GM18870 (cell line): Measurements from ENCODE around the gene SPDYE2.
"Not testable (repeated sequence)": the region's sequence is repeated elsewhere in the genome, so short reads cannot be mapped to it uniquely, and the experiment has no call there.

Experiments used
- ATAC-seq: cut with Tn5 transposase; IDR thresholded peaks from one replicate; pipeline ENCODE4 v1.9.1; 2021; ENCODE audit warnings: moderate library complexity; ENCODE audit not compliant: unreplicated experiment

SPDYE2 gene, protein sequence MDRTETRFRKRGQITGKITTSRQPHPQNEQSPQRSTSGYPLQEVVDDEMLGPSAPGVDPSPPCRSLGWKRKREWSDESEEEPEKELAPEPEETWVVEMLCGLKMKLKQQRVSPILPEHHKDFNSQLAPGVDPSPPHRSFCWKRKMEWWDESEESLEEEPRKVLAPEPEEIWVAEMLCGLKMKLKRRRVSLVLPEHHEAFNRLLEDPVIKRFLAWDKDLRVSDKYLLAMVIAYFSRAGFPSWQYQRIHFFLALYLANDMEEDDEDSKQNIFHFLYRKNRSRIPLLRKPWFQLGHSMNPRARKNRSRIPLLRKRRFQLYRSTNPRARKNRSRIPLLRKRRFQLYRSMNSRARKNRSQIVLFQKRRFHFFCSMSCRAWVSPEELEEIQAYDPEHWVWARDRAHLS

DNA sequence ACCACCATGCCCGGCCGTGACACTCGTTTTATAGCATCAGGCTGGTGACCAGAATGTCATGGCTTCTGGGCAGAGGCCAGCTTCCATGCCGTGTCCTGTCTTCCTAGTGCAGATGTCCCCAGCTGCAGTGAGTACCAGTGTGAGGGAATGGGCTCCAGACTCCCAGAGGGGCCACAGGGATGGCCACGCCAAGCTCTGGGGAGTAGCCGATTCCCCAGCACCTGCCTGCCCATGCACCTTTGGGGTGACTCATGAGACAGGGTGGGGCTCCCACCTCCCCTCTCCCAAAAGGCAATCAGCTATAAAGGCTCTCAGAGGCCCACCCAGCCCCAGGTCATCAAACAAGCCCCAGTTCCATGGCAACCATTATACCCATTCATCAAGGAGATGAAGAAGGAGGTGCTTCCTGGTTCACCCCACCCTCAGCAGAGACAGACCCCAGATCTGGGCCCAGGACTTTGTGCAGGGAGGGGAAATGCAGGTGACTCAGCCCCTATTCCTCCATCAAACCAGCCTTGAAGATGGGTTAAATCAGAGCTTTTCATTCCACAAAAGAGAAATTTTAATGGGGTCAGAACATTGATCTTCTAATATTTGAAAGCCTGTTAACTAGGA lies at the start of gene SPDYE2:
SPDYE2 (plus strand) TSS at position 419 of the 615 bp plus-strand sequence. CDS start 2,030 bp downstream, outside the sequence.
- not testable (repeated sequence) for ATAC-seq

DNA sequence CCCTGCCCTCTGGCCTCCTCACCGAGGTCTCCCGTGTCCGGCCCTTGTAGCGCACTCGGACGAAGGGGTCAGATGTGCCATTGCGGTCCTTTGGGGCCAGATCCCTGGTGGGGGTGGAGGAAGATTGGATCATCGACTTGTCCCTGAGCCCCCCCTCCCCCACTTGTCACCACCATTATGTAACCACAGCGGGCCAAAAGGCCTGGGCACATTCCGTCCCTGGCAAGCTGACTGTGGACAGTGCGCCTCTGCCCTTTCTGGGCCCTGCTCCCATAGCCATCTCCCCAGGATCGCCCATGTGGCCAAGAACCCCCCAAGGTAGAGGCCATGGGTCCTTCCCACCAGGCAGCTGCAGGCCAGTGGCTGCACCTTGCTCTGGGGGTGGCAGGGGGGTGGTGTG lies 47.9 kb upstream of the SPDYE2 start:
- not testable (repeated sequence) for ATAC-seq

DNA sequence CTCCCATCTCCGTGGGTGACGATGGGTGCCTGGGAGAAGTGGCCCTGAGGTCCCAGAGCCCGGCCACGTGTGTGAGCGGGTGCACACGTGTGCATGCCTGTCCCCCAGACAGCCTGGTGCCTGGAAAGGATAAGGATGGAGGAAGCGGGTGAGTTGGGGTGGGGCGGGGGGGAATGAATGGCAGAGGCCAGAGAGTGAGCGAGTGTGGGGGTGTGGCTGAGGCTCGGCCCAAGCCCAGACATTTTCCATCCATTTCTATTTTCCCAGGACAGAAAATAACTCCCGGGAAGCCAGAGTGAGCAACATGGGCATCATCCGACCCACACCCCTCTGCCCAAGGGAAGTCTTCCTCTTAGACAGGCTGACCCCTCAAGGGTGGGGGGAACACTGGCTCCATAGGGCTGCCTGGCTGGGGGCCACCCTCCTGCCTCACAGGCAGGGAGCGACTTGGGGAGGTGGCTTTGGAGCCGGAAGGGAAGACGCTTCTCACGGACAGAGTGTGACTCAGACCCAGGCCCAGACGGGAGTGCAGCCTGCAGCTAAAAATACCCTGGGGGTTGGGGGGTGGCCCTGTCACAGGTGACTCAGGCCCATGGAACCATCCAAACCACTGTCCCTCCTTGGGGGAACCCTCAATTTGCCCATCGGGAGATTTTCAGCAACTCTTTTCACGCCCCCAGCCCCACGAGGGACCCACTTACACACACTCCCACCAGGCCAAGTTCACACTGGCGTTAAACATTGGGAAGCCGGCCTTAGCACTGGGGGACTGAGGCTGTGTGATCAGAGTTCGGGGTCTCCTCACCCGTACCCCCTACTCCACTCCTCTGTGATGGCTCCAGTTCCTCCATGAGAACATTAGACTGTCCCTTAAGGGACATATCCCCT lies 45.5 kb upstream of the SPDYE2 start:
- not testable (repeated sequence) for ATAC-seq

DNA sequence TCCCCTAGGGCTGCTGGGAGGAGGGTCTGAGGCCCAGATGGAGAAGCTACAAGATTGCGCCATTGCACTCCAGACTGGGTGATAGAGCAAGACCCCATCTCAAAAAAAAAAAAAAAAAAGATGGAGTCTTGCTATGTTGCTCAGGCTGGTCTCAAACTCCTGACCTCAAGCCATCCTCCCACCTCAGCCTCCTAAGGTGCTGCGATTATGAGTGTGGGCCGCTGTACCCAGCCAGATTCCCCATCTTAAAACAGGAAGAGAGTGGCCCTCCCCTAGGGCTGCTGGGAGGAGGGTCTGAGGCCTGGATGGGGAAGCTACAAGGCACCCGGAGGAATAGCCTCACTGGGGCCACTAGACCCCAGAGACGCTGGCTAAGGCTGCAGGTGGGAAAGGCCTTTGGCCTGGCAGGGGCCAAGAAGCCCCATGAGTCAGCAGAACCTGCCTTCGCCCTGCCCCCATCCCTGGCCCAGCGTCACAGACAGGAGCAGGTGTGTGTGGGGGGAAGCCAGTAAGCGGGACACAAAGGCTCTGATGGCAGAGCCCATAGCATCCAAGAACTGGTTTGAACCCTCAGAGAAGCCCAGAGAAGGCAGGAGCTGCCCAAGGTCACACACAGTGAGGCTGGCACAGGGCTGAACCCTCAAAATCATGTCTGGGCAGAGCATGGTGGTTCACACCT lies 43.5 kb upstream of the SPDYE2 start:
- ATAC-seq: not testable (repeated sequence)

DNA sequence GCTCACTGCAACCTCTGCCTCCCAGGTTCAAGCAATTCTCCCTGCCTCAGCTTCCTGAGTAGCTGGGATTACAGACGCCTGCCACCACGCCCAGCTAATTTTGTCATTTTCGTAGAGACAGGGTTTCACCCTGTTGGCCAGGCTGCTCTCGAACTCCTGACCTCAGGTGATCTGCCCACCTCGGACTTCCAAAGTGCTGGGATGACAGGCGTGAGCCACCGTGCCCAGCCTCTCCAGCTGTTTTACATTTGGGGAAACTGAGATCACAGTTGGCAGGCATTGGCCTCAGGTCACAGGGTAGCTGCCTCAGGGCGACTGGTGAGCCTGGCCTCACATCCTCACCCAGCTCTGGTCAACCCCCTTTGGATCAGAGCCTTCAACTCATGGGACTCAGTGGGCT lies 40.5 kb upstream of the SPDYE2 start:
- not testable (repeated sequence) for ATAC-seq

DNA sequence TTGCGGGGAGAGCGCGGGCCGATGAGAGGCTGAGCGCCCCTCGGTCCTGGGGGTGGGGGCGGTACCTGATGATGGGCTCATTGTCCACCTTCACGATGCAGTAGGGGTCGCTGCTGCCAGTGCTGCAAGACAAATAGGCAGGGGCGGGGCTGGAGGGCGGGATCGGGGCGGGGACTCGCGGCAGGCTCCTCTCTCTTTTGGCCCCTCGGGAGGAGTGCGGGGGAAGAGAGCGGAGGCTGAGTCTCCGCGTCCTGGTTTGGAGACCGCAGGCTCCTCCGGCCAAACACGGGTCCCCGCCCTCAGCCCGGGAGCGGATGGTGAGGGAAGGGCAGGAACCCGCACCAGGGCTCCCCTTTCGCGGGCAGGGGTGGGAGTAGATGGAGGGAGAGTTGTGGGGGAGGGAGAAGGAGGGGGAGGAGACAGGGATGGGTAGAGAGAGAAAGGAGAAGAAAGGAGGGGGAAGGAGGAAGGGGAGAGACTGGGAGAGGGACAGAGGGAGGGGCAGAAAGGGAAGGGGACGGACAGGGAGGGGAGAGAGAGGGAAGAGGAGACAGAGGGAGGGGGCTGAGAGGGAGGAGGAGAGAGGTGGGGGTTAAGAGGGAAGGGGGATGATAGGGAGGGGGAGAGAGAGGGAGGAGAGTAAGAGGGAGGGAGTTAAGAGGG lies 39.0 kb upstream of the SPDYE2 start:
- not testable (repeated sequence) for ATAC-seq

DNA sequence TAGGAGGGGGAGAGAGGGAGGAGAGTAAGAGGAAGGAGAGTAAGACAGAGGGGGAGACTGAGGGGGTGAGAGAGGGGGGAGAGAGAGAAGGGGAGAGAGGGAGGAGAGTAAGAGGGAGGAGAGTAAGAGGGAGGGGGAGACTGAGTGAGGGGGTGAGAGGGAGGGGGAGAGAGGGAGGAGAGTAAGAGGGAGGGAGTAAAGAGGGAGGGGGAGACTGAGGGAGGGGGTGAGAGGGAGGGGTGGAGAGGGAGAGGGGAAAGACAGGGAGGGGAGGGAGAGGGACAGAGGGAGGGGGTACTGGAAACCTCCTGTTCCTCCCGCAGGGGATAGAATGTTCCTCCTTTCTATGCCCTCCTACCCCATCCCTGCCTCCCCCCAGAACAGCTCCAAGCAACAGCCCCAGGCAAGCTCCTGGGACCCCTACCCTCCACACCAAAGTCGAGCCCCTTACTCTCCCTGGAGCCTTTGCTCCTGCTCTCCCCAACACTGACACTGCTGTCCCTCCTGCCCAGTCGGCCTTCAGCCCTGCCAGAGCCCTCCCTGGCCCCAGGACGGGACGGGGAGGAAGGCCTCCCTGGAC lies 38.3 kb upstream of the SPDYE2 start:
- not testable (repeated sequence) for ATAC-seq

DNA sequence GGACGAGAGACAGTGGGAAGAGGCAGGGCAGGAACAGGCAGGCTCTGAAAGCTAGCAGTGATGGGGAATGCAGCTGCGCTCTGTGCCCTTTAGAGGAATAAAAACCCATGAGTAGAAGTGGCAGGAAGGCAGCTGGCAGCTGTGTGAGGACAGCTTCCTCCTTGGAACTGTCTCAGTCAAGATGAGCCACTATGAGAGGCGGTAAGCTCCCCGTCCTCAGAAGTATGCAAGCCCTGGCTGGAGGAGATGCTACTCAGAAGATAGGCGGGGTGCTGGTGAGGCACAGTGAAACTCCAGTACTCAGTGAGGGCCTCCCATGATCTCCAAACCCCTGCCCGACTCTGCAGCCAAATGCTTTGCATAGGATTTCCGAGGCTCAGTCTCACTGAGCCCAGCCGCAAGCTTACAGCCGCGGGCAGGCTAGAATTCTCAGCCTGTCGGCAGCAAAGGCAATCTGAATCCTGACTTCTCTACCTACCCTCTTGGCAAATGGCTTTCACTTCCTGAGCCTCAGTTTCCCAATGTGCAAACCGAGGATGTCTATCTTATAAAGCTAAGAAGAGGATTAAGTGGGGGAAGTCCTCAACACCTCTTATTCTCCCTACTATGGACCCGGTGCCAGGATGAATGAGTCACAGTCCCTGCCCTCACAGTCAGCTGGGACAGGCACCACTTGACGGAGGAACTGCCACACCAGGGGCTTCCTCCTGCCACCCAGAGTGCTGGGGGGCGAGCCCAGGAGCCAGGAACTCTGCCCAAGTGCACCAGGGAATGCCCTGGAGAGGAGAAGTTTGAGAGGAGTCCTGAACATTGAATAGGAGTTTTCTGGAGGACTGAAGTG lies 35.9 kb upstream of the SPDYE2 start:
- ATAC-seq: peak; percentile 71

DNA sequence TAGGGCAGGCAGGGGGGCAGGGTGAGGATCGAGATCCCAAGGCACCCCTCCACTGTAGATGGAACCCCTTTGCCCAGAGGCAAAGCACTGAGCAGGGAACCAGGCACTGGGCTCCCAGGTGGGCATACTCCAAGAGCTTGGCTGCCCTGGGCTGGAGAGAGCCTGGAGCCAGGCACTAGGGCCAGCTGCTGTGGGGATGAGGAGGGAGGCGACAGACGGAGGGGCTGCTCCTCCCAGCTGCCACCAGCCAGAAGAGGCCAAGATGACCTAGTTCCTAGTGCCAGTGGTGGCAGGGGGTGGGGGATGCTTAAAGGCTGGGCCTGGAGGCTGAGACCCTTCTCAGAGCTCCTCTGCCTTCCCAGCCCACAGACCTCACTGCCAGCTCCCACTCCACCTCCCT lies 35.1 kb upstream of the SPDYE2 start:
- ATAC-seq: peak; percentile 0

DNA sequence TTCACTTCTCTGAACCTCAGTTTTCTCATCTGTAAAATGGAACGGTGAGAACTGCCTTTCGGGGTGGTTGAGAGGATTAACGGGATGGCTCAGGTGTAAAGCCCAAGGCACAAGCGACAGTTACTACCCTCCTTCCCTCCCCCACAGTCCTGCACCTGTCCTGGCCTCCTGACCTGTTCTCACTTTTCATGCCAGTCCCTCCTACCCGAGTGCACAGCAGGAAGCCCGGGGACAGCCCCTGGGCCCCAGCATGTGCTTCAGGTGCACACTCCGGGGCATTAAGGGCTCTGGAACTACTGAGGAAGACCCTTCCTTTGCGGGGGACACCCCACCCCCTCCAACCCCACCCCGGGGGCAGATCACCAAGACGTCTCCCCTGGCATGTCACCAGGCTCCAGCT lies 34.1 kb upstream of the SPDYE2 start:
- not testable (repeated sequence) for ATAC-seq

DNA sequence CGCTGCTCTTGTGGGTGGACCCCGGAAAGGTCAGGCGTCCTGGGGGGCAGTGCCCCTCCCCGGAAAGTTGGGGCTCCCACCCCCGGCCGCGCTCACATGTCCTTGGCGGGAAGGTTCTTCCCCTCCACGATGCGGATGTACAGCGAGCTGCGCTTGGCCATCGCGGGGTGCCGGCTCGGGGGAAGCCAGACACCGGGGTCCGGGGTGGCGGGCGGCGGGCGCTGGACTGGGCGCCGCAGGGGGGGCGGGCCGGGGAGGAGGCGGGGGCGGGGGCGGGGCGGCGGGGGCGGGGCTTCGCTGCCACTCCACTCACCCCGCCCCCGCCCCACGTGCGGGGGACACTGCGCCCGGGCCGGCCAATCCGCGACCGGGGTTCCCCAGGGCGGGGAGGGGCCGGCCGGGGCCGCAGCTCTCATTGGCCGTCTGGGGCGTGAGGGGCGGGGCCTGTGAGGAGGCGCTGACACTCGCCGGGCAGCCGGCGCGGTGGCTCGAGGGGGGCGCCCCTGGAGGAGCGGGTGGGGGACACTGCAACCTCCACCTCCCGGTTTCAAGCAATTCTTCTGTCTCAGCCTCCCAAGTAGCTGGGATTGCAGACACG lies 33.4 kb upstream of the SPDYE2 start, which contains the start of gene RASA4B:
RASA4B (minus strand) TSS at position 228 of the 598 bp plus-strand sequence; CDS start at position 161, 67 bp downstream.
- not testable (repeated sequence) for ATAC-seq

DNA sequence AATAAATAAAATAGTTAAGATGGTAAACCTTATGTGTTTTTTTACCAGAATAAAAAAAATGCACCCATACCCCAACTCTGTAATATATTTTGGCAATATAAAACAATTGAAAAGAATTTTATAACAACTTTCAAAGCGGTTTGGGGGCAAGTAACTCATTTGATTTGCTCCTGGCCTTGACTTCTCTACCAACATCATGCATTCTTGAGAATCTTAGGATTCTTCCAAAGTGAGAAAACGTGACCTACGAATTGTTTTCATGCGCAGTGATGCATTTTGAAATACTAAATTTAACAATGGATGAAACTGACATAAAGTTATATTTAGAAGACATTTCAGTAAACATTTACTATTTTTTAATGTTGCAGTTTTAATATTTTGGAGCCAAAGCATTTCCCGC lies 30.2 kb upstream of the SPDYE2 start:
- not testable (repeated sequence) for ATAC-seq

DNA sequence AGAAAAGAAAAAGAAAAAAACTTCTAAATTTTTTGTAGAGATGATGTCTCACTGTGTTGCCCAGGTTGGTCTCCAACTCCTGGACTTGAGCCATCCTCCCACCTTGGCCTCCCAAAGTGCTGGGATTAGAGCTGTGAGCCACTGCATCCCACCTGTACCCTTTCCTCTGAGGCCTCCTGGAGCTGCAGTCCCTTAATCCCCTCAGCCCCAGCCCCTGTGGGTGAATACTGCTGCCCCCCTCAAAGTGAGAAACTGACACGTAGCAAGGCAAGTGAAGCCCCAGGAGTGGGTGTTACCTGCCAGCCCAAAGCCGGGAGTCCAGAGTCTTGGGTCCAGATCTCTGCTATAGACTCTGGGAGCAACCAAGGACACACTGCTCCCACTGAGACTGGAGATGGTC lies 26.2 kb upstream of the SPDYE2 start:
- ATAC-seq: not testable (repeated sequence)

DNA sequence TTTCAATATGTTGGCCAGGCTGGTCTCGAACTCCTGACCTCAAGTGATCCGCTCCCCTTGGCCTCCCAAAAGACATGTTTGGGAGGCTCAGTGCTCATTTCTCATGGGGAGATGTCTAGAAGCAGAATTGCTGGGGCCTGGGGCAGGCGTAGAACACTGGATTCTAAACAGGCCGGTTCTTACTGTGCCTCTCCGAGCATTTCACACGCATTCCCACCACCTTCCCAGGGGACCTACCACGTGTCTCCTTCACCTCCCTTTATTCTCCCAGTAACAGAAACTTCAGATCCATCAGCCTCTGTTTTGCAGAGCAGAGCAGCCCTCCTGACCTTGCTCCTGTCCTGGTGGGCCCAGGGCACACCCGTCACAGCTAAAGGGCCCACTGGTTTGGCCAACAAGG lies 23.8 kb upstream of the SPDYE2 start:
- not testable (repeated sequence) for ATAC-seq

DNA sequence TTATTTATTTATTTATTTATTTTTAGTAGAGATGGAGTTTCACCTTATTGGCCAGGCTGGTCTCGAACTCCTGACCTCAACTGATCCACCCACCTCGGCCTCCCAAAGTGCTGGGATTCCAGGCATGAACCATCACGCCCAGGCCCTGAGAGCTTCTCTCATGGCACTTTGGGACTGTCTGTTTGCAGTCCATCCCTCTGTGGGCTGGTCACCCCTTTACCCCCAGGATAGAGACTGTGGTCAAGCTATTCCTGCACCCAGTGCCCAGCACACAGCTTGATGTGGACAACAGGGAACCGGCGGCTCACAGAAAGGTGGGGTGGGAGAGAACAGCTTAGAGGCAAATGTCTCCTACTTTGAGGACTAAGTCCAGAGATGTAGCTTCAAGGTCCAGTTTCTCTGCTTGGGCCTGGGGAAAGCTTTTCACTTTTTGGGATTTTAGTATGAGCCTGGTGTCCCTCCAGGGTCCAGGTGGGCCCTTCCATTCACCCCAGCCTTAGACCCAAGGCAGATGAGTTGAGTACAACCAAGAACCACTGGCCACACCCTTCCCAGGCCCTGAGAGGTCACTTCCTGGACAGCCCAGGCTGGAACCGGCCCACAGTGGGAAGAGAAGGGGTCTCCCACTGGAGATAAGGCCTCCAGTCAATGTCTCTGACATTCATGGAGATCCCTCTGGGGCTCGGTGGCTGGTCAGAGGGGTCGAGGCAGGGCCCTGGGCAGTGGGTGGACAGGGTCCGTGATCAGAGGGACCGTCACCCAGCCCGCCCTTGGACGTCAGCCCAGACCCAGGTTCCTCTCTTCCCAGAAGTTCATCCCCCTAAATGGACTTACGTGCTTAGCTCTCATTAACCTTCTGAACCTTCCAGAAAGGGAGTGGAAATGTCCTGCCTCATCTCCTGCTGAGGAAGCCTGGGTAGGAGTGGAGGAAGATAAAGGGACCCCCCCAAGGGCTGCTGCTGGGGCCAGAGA lies 22.9 kb upstream of the SPDYE2 start:
- not testable (repeated sequence) for ATAC-seq

DNA sequence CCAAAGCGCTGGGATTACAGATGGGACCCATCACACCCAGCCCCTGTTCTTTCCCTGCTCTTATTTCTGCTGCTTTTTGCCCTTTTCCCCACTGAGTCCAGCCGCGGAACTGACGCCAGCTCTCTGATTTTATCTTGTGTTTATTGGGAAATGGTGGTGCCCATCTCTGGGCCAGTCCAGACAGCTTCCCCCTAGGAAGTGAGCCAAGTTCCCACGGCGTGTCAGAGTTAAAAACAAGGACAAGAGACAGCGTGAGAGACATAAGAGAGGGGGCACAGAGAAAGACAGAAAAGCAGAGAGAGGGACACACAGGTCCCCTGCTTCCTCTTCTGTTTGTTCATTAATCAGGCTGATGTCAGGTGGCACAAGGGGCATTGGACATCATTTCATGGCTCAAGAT lies 19.4 kb upstream of the SPDYE2 start:
- not testable (repeated sequence) for ATAC-seq

DNA sequence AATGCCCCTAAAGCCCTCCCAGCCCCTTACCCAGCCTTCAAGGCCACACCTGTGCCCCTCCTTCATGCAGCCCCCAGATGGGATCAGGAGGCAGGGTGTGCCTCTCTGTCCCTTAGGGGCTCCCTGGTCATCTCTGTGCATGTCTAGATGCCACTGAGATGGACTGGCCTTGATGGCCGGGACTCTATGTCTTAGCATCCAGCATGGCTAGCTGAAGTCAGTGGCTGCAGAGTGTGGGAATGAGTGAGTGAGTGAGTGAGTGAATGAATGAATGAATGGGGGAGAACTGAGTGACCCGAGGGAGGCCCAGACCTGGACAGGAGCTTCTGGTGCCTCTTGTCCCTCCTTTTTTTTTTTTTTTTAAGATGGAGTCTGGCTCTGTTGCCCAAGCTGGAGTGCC lies 18.9 kb upstream of the SPDYE2 start:
- ATAC-seq: not testable (repeated sequence)
